Activated CD8-positive, alpha-beta memory T cell treated with anti-CD3 and anti-CD28 coated beads, Interleukin-2, amount 50 U/mL, for 4 hours (primary cell): ENCODE data around the gene CAMK1D.

Experiments
- DNase-seq: peaks from one replicate; pipeline ENCODE4 v3.0.0-alpha.2; 2020

CAMK1D gene

GRCh38 chr10:12600652-12601051 is 251.3 kb downstream of the CAMK1D start:
- DNase-seq: no peak

- DNase-seq: no peak
Observed at GRCh38 chr10:12602521-12602920, 253.2 kb downstream of the CAMK1D start.

- DNase-seq: no peak
Observed at GRCh38 chr10:12603766-12604470, 254.6 kb downstream of the CAMK1D start.

GRCh38 chr10:12605580-12606405 is 256.4 kb downstream of the CAMK1D start:
- peak; percentile 38 for DNase-seq

- DNase-seq: no peak
Observed at GRCh38 chr10:12606461-12606860, 257.1 kb downstream of the CAMK1D start.

- no peak for DNase-seq
Observed at GRCh38 chr10:12608761-12609160, 259.4 kb downstream of the CAMK1D start.

GRCh38 chr10:12609435-12609834 is 260.1 kb downstream of the CAMK1D start:
- DNase-seq: no peak

GRCh38 chr10:12613136-12613535 is 263.8 kb downstream of the CAMK1D start:
- no peak for DNase-seq

- DNase-seq: no peak
Observed at GRCh38 chr10:12614177-12614995, 265.0 kb downstream of the CAMK1D start.

GRCh38 chr10:12615296-12616220 is 266.2 kb downstream of the CAMK1D start:
- DNase-seq: no peak

GRCh38 chr10:12617191-12618175 is 268.1 kb downstream of the CAMK1D start:
- no peak for DNase-seq

GRCh38 chr10:12622016-12622415 is 272.7 kb downstream of the CAMK1D start:
- DNase-seq: no peak

- DNase-seq: no peak
Observed at GRCh38 chr10:12622691-12623090, 273.3 kb downstream of the CAMK1D start.

GRCh38 chr10:12625393-12626023 is 276.2 kb downstream of the CAMK1D start:
- DNase-seq: no peak

GRCh38 chr10:12628153-12628552 is 278.8 kb downstream of the CAMK1D start:
- DNase-seq: no peak

- DNase-seq: no peak
Observed at GRCh38 chr10:12628964-12629766, 279.8 kb downstream of the CAMK1D start.

GRCh38 chr10:12629767-12630165 is 280.4 kb downstream of the CAMK1D start:
- no peak for DNase-seq

GRCh38 chr10:12631216-12631615 is 281.9 kb downstream of the CAMK1D start:
- DNase-seq: no peak

GRCh38 chr10:12631787-12632562 is 282.6 kb downstream of the CAMK1D start:
- no peak for DNase-seq
